NCI-H1436 (cell line): ENCODE data around the gene NCOA3.

ENCODE experiments used
- DNase-seq: peaks from one replicate; lab custom pipeline; 2025; lab: John Stamatoyannopoulos, UW

NCOA3 gene

GRCh38 chr20:47667086-47667485 is 165.4 kb downstream of the NCOA3 start:
- DNase-seq: no peak

GRCh38 chr20:47667531-47668312 is 166.0 kb downstream of the NCOA3 start:
- DNase-seq: no peak

DNA sequence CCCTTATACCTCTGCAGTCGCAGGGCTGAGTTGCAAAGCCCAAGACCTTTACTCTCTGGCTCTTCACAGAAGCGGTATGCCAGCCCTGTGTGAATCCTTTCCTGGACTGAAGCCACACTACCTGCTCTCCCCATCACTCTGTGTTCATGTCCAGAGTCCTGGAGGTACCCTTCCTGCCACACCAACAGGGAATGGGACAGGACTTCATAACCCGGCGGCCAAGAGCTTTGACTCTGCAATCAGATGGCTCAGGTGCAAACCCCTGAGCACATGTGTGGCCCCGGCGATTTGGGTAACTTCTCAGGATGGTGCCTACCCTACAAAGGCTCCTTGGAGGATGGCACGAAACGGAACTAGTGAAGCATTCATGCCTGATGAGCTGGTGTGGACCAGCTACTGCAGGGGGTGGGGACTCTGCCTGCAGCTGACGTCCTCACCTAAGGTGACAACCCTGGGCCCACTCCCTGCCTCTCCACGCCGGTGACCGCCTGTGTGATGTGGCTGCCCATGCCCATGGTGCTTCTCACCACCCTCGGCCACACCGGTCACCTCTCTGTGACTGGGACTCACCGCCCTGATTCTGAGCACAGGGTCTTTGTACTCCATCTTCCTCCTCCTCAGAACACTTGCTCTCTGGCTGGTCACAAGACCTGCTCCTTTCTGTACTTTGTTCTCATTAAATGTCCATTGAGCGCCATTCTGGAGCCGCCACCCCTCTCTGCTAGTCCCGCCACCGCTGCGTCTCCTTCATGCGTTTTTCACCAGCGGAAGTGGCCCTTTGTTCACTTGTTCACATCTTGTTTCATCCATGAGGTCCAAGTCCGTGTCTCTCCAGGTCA is 166.8 kb downstream of the NCOA3 start:
- DNase-seq: no peak

DNA sequence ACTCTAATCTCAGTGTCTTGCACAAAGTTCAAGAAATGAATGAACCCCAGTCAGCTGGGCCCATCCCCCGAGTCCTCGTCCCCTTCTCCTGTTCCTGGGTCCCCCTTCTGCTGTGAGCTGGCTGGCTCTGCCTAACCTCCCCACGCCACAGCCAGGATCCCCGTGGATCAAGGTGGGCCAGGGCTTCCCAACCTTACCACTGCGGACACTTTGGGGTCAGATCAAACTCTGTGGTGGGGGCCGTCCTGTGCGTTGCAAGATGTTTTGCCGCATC is 167.4 kb downstream of the NCOA3 start:
- no peak for DNase-seq

- DNase-seq: no peak
These were observed 167.8 kb downstream of the NCOA3 start for GRCh38 chr20:47669489-47669888.

GRCh38 chr20:47669927-47670890 is 168.5 kb downstream of the NCOA3 start:
- DNase-seq: no peak

GRCh38 chr20:47670913-47671312 is 169.2 kb downstream of the NCOA3 start:
- DNase-seq: no peak

DNA sequence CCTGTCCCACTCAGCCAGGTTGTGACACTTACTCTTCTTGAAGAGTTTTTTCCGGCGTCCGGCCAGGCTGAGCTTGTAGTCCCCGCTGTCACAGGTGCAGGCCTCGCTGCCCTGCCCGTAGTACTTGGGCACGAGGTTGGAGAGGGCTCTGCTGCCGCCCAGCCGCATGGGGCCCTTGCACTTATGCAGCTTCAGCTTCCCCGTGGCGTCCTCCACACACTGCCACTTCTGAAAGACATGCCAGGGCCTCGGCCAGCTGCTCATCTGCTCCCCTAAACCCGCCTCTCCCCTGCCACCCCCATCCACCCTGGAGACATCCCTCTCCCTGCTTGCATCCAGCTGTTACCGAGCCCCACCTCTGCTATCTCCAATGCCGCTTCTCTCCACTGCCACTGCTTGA is 170.5 kb downstream of the NCOA3 start:
- DNase-seq: no peak

GRCh38 chr20:47672886-47673670 is 171.4 kb downstream of the NCOA3 start:
- DNase-seq: no peak

DNA sequence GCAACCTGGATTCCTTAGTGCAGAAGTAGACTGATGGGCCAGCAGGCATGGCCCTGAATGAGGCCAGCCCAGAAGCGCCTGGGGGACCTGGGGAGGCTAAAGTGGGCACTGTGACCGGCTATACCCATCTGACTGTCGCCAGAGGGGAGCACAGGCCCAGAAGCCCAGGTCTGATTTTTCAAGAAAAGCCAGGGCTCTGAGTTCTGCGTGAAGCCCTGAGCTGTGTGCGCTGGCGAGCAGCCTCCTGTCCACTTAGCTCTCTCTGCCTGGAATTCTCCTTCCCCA is 171.9 kb downstream of the NCOA3 start:
- no peak for DNase-seq

GRCh38 chr20:47674145-47674544 is 172.5 kb downstream of the NCOA3 start:
- no peak for DNase-seq

- DNase-seq: no peak
These were observed 173.0 kb downstream of the NCOA3 start for GRCh38 chr20:47674686-47675085.

DNA sequence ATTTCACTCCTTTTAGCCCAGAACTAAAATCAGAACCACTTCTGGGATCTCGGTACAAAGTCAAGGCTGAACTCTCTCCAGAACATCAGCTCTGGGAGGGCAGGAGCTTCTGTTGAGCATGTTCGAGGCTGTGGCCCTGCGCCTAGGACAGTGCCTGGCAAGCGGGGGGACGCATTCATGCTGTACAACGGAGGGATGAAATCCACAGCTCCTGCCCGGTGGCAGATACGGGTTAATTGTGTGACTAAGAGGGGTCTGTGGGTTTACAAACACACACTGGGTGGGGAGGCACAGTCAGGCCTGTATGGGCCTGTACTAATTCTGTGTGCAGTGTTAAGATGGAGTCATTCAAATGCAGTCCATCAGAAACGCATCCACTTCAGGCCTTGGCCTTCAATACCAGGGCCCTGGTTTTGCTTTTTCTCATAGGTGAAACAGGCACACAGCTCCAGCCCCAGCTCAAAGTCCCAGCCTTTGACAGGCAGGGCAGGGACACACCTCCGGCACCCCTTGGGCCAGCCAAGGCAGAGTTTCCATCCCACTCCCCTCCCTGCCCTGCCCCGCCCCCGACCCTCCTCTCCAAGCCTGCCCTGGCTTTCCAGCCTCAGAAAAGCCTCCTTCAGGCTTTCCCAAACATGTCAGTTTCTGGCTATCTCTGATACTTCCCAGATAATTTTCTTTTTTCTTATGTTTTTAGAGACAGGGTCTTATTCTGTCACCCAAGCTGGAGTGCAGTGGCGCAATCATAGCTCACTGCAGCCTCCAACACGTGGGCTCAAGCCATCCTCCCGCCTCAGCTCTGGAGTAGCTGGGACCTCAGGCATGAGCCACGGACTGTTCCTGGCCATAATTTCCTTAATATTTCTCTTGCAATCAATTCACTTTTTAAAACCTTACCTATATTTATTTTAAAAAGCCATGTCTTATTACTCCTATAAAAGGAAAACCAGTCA is 173.8 kb downstream of the NCOA3 start:
- DNase-seq: no peak

DNA sequence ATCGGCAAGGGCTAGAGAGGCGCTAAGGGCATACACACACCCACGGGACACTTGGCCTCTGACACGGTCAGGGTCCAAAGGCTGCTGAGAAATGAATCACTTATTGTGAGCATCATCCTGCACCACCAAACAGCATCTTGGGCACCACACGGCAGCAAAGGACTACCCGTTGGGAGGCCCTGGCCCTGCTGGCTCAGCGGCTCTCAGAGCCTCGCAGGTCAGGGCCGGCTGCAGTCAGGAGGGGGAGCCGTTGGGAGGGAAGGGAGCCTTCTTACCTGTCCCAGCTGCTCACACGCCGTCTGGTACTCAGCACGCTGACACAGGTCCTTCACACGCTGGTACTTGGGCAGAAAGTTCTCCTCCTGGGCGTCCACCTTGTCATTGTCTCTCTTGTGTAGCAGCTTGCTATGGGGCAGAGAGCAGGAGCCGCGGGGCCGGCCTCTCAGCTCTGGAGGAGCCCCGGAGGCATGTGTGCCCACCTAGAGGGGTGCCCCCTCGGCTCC is 174.6 kb downstream of the NCOA3 start:
- no peak for DNase-seq

DNA sequence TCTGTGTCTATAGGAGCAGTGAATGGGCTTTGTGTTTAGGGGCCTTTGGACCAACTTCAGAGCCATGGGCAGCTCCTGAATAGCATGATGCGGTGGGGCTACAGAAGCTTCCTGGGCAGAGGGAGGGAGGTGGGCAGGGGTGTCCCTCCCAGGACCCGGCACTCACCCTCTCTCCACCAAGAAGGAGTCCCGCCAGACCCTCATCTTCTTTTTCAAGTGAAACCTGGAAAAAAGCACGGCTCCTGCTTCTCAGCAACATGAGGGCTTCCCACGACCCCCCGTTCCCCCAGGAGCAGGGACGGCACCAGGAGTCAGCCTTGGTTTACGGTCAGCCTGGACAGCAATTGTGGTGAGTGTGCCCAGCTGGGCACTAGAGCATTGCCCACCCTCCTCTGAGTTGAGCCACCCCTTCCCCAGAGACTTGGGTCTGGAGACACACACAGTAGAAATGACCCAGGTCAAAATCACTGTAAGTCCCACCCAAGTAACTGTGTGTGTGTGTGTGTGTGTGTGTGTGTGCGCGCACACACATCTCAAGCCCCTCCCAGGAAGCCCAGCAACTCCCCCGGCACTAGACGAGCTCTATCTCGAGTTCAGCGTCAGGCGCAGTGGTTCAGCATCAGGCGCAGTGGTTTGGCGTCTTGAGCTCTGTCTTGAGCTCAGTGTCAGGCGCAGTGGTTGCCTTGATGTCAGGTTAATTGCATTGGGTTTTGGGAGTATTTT is 175.4 kb downstream of the NCOA3 start:
- DNase-seq: no peak

GRCh38 chr20:47677635-47678453 is 176.2 kb downstream of the NCOA3 start:
- DNase-seq: peak; percentile 19

- no peak for DNase-seq
These were observed 176.8 kb downstream of the NCOA3 start for GRCh38 chr20:47678536-47678935.

DNA sequence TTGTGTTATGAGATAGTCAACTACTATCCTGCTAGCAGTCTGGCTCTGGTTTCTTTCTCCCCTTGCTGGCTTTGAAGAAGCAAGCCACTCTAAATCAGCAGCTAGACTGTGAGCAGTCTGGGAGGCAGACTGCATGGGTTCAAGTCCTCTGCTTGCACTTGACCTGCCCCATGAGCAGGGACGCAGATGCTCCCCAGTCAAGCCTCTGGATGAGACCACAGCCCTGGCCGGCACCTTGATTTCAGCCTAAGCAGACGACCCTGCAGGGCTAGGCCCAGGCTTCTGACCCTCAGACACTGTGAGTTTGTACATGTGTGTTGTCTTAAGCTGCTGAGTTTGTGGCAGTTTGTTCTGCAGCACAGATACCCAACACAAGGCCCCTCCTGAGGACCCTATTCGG is 177.8 kb downstream of the NCOA3 start:
- no peak for DNase-seq
